ENCODE results near the gene TTN.

The TTN gene

GRCh38 chr2:178514664-178515063 is 292.6 kb downstream of the TTN start:
- DNase-seq (ENCODE audit: low read depth): no peak
- TF ChIP-seq, protein P1, sequence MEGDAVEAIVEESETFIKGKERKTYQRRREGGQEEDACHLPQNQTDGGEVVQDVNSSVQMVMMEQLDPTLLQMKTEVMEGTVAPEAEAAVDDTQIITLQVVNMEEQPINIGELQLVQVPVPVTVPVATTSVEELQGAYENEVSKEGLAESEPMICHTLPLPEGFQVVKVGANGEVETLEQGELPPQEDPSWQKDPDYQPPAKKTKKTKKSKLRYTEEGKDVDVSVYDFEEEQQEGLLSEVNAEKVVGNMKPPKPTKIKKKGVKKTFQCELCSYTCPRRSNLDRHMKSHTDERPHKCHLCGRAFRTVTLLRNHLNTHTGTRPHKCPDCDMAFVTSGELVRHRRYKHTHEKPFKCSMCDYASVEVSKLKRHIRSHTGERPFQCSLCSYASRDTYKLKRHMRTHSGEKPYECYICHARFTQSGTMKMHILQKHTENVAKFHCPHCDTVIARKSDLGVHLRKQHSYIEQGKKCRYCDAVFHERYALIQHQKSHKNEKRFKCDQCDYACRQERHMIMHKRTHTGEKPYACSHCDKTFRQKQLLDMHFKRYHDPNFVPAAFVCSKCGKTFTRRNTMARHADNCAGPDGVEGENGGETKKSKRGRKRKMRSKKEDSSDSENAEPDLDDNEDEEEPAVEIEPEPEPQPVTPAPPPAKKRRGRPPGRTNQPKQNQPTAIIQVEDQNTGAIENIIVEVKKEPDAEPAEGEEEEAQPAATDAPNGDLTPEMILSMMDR (IDR thresholded peaks at IDR 0.05; ENCODE audit: control insufficient read depth, insufficient read depth, low read depth, low read length, missing control alignments): no peak
- no peak overlapping the region for H3K4me3 ChIP-seq (ENCODE audit: control insufficient read depth, low read depth, low read length)

DNA sequence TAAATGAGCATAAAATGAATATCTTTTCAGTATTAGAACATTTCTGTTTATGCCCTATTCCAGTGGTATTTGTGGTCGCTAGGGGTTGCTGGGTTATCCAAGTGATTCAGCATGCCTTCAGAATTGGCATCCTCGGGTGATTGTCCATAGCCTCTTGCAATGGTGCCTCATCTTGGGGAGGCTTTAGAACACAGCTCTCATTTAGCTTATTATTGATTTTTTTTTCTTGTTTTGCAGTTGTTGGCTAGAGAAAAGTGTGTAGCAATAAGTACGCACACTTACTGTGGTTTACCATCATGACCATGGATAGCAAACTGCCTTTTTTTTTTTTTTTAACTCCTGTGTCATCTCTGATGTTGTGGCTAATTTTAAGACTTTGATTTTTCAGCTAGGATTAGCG is 293.3 kb downstream of the TTN start:
- peak; percentile 7 for DNase-seq (ENCODE audit: low read depth)
- TF ChIP-seq, protein P1 (IDR thresholded peaks at IDR 0.05; ENCODE audit: control insufficient read depth, insufficient read depth, low read depth, low read length, missing control alignments): no peak
- H3K4me3 ChIP-seq (ENCODE audit: control insufficient read depth, low read depth, low read length): no peak overlapping the region

DNA sequence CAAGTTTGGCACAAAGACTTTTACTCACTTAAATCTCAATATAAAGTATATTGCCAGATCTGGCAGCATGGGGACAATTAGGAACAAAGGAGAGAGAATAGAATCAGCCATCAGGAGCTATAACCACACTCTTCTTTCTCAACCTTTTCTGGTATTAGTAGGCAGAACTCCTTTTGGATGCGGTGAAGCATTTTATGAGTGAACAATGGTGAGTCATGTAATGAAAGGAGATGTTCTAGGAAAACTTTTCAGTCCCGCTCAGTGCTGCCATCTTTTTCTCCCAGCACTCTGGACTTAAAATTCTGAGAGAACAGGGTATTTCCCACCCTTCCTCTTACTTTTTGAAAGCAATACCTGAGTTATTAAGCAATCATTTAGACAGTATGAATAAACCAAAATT is 294.7 kb downstream of the TTN start:
- H3K4me3 ChIP-seq (ENCODE audit: control insufficient read depth, low read depth, low read length): no peak overlapping the region
- TF ChIP-seq, protein P1 (IDR thresholded peaks at IDR 0.05; ENCODE audit: control insufficient read depth, insufficient read depth, low read depth, low read length, missing control alignments): no peak
- peak; percentile 21 for DNase-seq (ENCODE audit: low read depth)

GRCh38 chr2:178510384-178510783 is 296.8 kb downstream of the TTN start:
- TF ChIP-seq, protein P1 (IDR thresholded peaks at IDR 0.05; ENCODE audit: control insufficient read depth, insufficient read depth, low read depth, low read length, missing control alignments): no peak
- H3K4me3 ChIP-seq (ENCODE audit: control insufficient read depth, low read depth, low read length): no peak overlapping the region
- DNase-seq (ENCODE audit: low read depth): no peak

DNA sequence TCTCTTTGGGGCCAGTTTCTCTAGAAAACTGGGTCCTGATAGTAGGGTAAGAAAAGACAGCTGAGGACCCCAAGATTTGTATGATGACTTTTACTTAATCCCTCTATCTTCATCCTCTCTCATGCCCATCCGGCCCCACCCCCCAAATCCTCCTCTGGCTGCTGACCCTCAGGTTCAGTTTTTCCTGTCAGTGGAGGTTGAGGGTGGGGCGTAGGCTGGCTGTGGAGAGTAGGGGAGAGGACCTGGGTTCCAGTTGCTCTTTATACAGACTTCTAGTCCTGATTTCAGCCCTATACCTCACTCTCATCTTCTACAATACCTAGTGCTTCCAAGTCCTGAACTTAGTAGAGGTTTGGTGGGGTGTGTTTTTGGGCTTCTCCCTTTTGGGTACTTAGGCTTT is 298.6 kb downstream of the TTN start:
- H3K4me3 ChIP-seq (ENCODE audit: control insufficient read depth, low read depth, low read length): no peak overlapping the region
- no peak for DNase-seq (ENCODE audit: low read depth)
- TF ChIP-seq, protein P1 (IDR thresholded peaks at IDR 0.05; ENCODE audit: control insufficient read depth, insufficient read depth, low read depth, low read length, missing control alignments): no peak

- DNase-seq (ENCODE audit: low read depth): no peak
- no peak overlapping the region for H3K4me3 ChIP-seq (ENCODE audit: control insufficient read depth, low read depth, low read length)
- TF ChIP-seq, protein P1 (IDR thresholded peaks at IDR 0.05; ENCODE audit: control insufficient read depth, insufficient read depth, low read depth, low read length, missing control alignments): no peak
Measured at GRCh38 chr2:178506949-178507348, 300.3 kb downstream of the TTN start.

- H3K4me3 ChIP-seq (ENCODE audit: control insufficient read depth, low read depth, low read length): no peak overlapping the region
- TF ChIP-seq, protein P1 (IDR thresholded peaks at IDR 0.05; ENCODE audit: control insufficient read depth, insufficient read depth, low read depth, low read length, missing control alignments): no peak
- DNase-seq (ENCODE audit: low read depth): no peak
Measured at GRCh38 chr2:178506524-178506923, 300.7 kb downstream of the TTN start.
